GM12878 (cell line): ENCODE results near the gene EFCAB7. TPM values are rescaled to one million over a fixed set of nuclear protein-coding genes. Genes with fewer than 3 reads are reported as not detected.
"Not testable (repeated sequence)": the region's sequence is repeated elsewhere in the genome, so short reads cannot be mapped to it uniquely, and the experiment has no call there.

ENCODE experiments used
- ATAC-seq: fragments of 200-7000 bp; cut with Tn5 transposase; 3 replicates; pipeline ENCODE4 v1.9.1; 2020; ENCODE audit warnings: mild to moderate bottlenecking, moderate library complexity
- BruUV-seq: library from RNA; stranded (reverse); fragments of 400-500 nt; replicated peaks from 2 replicates; lab custom pipeline; 2021; lab: Mats Ljungman, UMichigan
- CTCF ChIA-PET: fragments of 300-600 bp; sonication (Branson Sonifier 250); formaldehyde crosslinking; extraction: SDS; loops from one replicate; lab custom pipeline; 2021; ENCODE audit warnings: inconsistent platforms; lab: Yijun Ruan, JAX
- POLR2A ChIA-PET: fragments of 350-600 bp; formaldehyde crosslinking; extraction: SDS; loops from one replicate; lab custom pipeline; 2021; ENCODE audit warnings: inconsistent platforms; lab: Charles Lee
- RAD21 ChIA-PET: fragments of 300-600 bp; sonication (Branson Sonifier 250); formaldehyde crosslinking; loops from one replicate; lab custom pipeline; 2023; ENCODE audit warnings: antibody characterized with exemption; ENCODE audit not compliant: unreplicated experiment; lab: Charles Lee
- SMC1A ChIA-PET: fragments of 300-600 bp; sonication (Branson Sonifier 250); formaldehyde crosslinking; loops from one replicate; lab custom pipeline; 2023; ENCODE audit not compliant: unreplicated experiment, uncharacterized antibody; lab: Charles Lee
- DNase-seq: peaks from one replicate; pipeline ENCODE4 v3.0.0-alpha.2; 2011; ENCODE audit warnings: low read depth, low spot score
- FAIRE-seq: peaks from 3 replicates; lab custom pipeline; 2011; peaks lifted over from hg19 to GRCh38; lab: Jason Lieb, UNC
- H2AFZ ChIP-seq: 2 replicates; pipeline ENCODE4 v1.6.0; 2011; ENCODE audit warnings: low read depth, low read length, control low read depth; ENCODE audit not compliant: control insufficient read depth
- H3K27ac ChIP-seq: 2 replicates; pipeline ENCODE4 v1.5.1; 2011; ENCODE audit warnings: control low read depth; ENCODE audit not compliant: control insufficient read depth, insufficient read depth
- H3K27me3 ChIP-seq, 2 experiments: replicated peaks in 1 of 2; 2 replicates each; pipeline versions ENCODE4 v1.6.0 to v1.6.1; 2011; ENCODE audit warnings: low read length in 1 of 2; ENCODE audit not compliant: control insufficient read depth in 2 of 2, insufficient read depth in 2 of 2
- H3K36me3 ChIP-seq, 2 experiments: 2 replicates each; pipeline ENCODE4 v1.5.1; 2011; ENCODE audit warnings: low read length in 1 of 2; ENCODE audit not compliant: control insufficient read depth in 2 of 2, insufficient read depth in 2 of 2
- H3K4me1 ChIP-seq: 2 replicates; pipeline ENCODE4 v1.6.1; 2011; ENCODE audit warnings: mild to moderate bottlenecking, low read length, moderate library complexity, mixed read lengths; ENCODE audit not compliant: control insufficient read depth, insufficient read depth
- H3K4me2 ChIP-seq: 2 replicates; pipeline ENCODE4 v1.6.0; 2011; ENCODE audit warnings: control low read depth; ENCODE audit not compliant: control insufficient read depth, insufficient read depth
- H3K4me3 ChIP-seq: fragments of 200-600 bp; sonication (generic); 2 replicates; pipeline ENCODE4 v1.5.1; 2016
- H3K79me2 ChIP-seq: 2 replicates; pipeline ENCODE4 v1.6.0; 2011; ENCODE audit warnings: low read length; ENCODE audit not compliant: control insufficient read depth, insufficient read depth
- H3K9ac ChIP-seq: 2 replicates; pipeline ENCODE4 v1.8.0; 2011; ENCODE audit warnings: low read length, control low read depth, mixed read lengths; ENCODE audit not compliant: control insufficient read depth, insufficient read depth
- H3K9me3 ChIP-seq: replicated peaks from 3 replicates; pipeline ENCODE4 v1.5.1; 2011; ENCODE audit warnings: mild to moderate bottlenecking, low read length; ENCODE audit not compliant: control insufficient read depth, insufficient read depth
- H4K20me1 ChIP-seq: 2 replicates; pipeline ENCODE4 v1.6.0; 2011; ENCODE audit not compliant: control insufficient read depth, insufficient read depth
- whole genome bisulfite sequencing: methylation state at CpG from one replicate; pipeline ENCODE4 v1.1.6; 2016; ENCODE audit warnings: low lambda C conversion rate; ENCODE audit not compliant: insufficient replicate concordance, insufficient coverage; ENCODE audit errors: missing lambda C conversion rate; 5-methylcytosine and 5-hydroxymethylcytosine counted together
- in situ Hi-C: fragments of 300-500 bp; cut with MboI; formaldehyde crosslinking; loops from 9 replicates; pipeline ENCODE4 v1.14.3; 2018; ENCODE audit warnings: mixed read lengths
- intact Hi-C: fragments of 100-400 bp; cut with micrococcal nuclease; formaldehyde crosslinking; loops from one replicate; pipeline ENCODE4 v1.14.2; 2022; ENCODE audit not compliant: unreplicated experiment
- polyA plus RNA-seq, 11 experiments: library from polyadenylated mRNA; depleted of rRNA in 4 of 11; unstranded in 6 of 11; stranded (reverse) in 5 of 11; fragments of >200 nt; fragmentation: Nextera tagmentation in 4 of 11; fragmentation: Illumina TruSeq in 1 of 11; extraction: Ambion mirVana in 4 of 11; extraction: Trizol in 1 of 11; gene quantifications; 1 replicate in 1 of 11; 2 replicates in 10 of 11; pipeline versions ENCODE4 v1.2.1 to v1.2.3, GENCODE V29; 2011 to 2016; ENCODE audit warnings: inconsistent platforms in 2 of 11, missing spikeins in 2 of 11, low read depth in 1 of 11
- total RNA-seq, 4 experiments: library from RNA; depleted of rRNA in 3 of 4; stranded (reverse); fragments of >200 nt in 3 of 4; fragmentation: Illumina TruSeq in 1 of 4; extraction: Trizol in 1 of 4; gene quantifications; 2 replicates each; pipeline versions ENCODE4 v1.2.1 to v1.2.3, GENCODE V29; 2013 to 2021

EFCAB7 gene
- total and polyA plus RNA-seq, 10 of the 15 experiments (the other 5 are each of a cell fraction or from before 2014, with no cell fraction given) = 4.4 to 9.8 (median 5.7) TPM

DNA sequence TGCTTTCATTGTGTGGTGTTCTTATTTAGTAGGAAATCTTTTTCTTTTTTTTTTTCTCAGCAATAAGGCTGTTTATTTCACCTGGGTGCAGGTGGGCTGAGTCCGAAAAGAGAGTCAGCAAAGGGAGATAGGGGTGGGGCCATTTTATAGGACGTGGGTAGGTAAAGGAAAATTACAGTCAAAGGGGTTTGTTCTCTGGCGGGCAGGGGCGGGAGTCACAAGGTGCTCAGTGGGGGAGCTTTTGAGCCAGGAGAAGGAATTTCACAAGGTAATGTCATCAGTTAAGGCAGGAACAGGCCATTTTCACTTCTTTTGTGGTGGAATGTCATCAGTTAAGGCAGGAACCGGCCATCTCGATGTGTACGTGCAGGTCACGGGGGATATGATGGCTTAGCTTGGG is 49.4 kb downstream of the EFCAB7 start:
- H4K20me1 ChIP-seq, in situ Hi-C loops, POLR2A ChIA-PET, DNase-seq, H3K79me2 ChIP-seq, H2AFZ ChIP-seq, intact Hi-C loops, RAD21 ChIA-PET, H3K27ac ChIP-seq, H3K9me3 ChIP-seq, H3K4me1 ChIP-seq, H3K27me3 ChIP-seq, FAIRE-seq, H3K4me3 ChIP-seq, H3K36me3 ChIP-seq, ATAC-seq, BruUV-seq, H3K9ac ChIP-seq, H3K4me2 ChIP-seq: not testable (repeated sequence)
- SMC1A ChIA-PET = interaction anchor here (1.0 to 1.2 kb wide), 2 partner anchors 11 to 15 kb away, joined by 3 to 5 read pairs; no protein-coding TSS in a partner anchor
- WGBS = 97% methylated on average over 8 of the region's 8 CpGs
- CTCF ChIA-PET = interaction anchor here (1.2 to 5.8 kb wide), 5 partner anchors 11 to 119 kb away, joined by 3 to 48 read pairs (median 6); partner anchors contain the start of gene PGM1

DNA sequence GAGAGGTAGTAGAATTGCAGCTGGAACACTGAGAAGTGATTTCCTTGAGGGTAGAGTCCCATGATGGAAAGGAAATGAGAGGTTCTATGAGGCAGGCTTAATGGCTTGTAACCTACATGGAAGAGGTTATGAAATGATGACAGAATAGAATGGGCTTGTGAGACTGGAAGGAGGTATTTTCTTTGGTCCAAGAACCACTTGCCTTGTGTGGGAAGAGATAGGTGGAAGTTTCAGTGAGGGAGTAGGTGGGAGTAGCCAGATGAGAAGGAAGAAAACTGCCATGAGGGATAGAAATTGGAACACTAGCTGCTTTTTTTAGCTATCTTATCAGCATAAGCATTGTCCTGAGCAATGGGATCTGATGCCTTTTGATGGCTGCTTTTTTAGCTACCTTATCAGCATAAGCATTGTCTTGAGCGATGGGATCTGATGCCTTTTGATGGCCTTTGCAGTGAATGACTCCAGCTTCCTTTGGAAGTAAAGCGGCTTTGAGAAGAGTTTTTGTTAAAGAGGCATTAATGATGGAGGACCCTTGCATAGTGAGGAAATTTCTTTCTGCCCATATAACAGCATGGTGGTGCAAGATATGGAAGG is 51.0 kb downstream of the EFCAB7 start:
- CTCF ChIA-PET = interaction anchor here (0.7 to 1.9 kb wide), 6 partner anchors 11 to 671 kb away, joined by 3 to 5 read pairs (median 4); no protein-coding TSS in a partner anchor
- SMC1A ChIA-PET = interaction anchor here (0.8 to 2.9 kb wide), 5 partner anchors 8 to 19 kb away, joined by 3 to 12 read pairs (median 5); no protein-coding TSS in a partner anchor
- H3K4me2 ChIP-seq, H2AFZ ChIP-seq, H3K4me1 ChIP-seq, in situ Hi-C loops, intact Hi-C loops, FAIRE-seq, DNase-seq, H3K36me3 ChIP-seq, H3K79me2 ChIP-seq, POLR2A ChIA-PET, H3K4me3 ChIP-seq, H4K20me1 ChIP-seq, H3K9me3 ChIP-seq, H3K27me3 ChIP-seq, ATAC-seq, H3K9ac ChIP-seq, H3K27ac ChIP-seq, RAD21 ChIA-PET, BruUV-seq: not testable (repeated sequence)
- 100% methylated on average over 2 of the region's 2 CpGs for WGBS
